Subcutaneous abdominal adipose tissue (tissue), 5 donors: ENCODE results near the gene SEMA3E.
"Not testable (repeated sequence)": the region's sequence is repeated elsewhere in the genome, so short reads cannot be mapped to it uniquely, and the experiment has no call there.

Experiments used
- H3K27ac ChIP-seq: one replicate; pipeline ENCODE4 v1.7.0; 2013; ENCODE audit warnings: low read depth, mild to moderate bottlenecking, inconsistent platforms, low read length, moderate library complexity
- H3K27me3 ChIP-seq, 5 donors: one replicate each; pipeline ENCODE4 v1.7.0; 2013; ENCODE audit warnings: low read length in 5 of 5, inconsistent platforms in 1 of 5; ENCODE audit not compliant: control insufficient read depth in 5 of 5, insufficient read depth in 4 of 5
- H3K36me3 ChIP-seq, 5 donors: one replicate each; pipeline ENCODE4 v1.7.0; 2013; ENCODE audit warnings: low read length in 5 of 5; ENCODE audit not compliant: control insufficient read depth in 5 of 5, insufficient read depth in 5 of 5
- H3K4me1 ChIP-seq, 5 donors: one replicate each; pipeline ENCODE4 v1.7.0; 2013; ENCODE audit warnings: low read length in 5 of 5, mild to moderate bottlenecking in 3 of 5, moderate library complexity in 1 of 5; ENCODE audit not compliant: control insufficient read depth in 5 of 5, insufficient read depth in 5 of 5
- H3K4me3 ChIP-seq, 5 donors: one replicate each; pipeline ENCODE4 v1.7.0; 2013; ENCODE audit warnings: low read length in 5 of 5, low read depth in 1 of 5
- H3K9ac ChIP-seq, 5 donors: one replicate each; pipeline ENCODE4 v1.7.0; 2013; ENCODE audit warnings: low read length in 5 of 5, mild to moderate bottlenecking in 4 of 5, moderate library complexity in 3 of 5
- H3K9me3 ChIP-seq, 5 donors: one replicate each; pipeline ENCODE4 v1.7.0; 2013; ENCODE audit warnings: low read length in 5 of 5; ENCODE audit not compliant: control insufficient read depth in 5 of 5
- donor health status: healthy.
- donor health status: healthy.
- donor health status: healthy.
- donor health status: healthy.
- donor health status: healthy.

Gene SEMA3E

DNA sequence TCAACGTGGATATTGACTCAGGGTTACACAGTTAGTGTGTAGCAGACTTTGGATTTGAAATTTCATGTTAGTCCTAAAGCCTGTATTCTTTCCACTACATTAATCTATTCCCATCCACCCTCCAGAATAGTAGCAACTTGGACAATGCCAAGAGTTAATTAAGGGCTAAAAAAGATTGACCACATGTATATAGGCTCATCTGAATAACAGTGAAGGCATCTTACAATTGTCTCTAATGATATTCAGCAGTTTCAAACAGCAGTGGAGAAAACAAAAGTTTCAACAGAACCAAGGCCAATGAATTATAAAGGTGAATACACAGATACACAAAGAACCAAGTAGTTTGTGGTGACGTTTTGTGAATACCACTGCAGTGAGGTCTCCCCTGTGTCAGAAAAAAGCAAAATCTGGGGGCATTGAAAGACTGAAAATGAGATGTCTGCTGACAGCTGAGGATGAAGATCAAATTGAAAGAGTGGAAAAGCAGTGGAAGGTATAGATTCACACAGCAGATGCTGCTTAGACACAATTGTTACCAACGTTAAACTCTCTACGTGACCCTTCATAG is 202.8 kb downstream of the SEMA3E start:
- no peaks in the 10 kb centered on the region for H3K36me3 ChIP-seq

DNA sequence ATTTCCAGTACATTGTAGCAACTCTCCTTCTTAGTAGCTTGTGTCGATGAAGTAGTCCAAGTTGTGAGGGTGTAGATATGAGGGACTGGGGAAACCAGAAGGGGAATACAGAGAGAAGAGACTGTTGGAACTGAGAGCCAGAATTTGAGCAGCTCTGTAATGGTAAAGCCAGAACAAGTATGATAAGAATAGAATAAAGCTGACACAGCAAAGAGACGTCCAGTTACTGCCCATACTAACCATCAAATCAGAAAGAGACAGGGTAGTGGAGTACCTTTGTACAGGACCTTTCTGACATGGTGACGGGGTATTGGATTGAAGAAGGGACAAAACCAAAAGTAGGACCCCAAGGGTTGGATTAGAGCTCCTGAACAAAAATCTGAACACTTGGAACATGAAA is 206.0 kb downstream of the SEMA3E start:
- H3K27ac ChIP-seq, result no peak overlapping the region

More for the DNA sequence above, 202.8 kb downstream of the SEMA3E start:
- Histone ChIP-seq H3K9ac (no peak overlapping the region), H3K27me3 (no peaks in the 10 kb centered on the region), H3K4me1 (no peaks in the 10 kb centered on the region), H3K4me3 (no peak overlapping the region), H3K27ac (no peak overlapping the region), H3K9me3 (no peaks in the 10 kb centered on the region)

GRCh38 chr7:83439026-83439425 is 209.9 kb downstream of the SEMA3E start:
- Histone ChIP-seq H3K36me3 (no peaks in the 10 kb centered on the region), H3K27me3 (no peaks in the 10 kb centered on the region), H3K27ac (no peak overlapping the region), H3K4me3 (no peak overlapping the region), H3K9ac (no peak overlapping the region), H3K9me3 (no peaks in the 10 kb centered on the region), H3K4me1 (no peaks in the 10 kb centered on the region)

More for the DNA sequence above, 206.0 kb downstream of the SEMA3E start:
- no peaks in the 10 kb centered on the region for H3K36me3 ChIP-seq
- H3K9ac ChIP-seq, result no peak overlapping the region
- H3K4me3 ChIP-seq, result no peak overlapping the region
- H3K9me3 ChIP-seq, result no peaks in the 10 kb centered on the region
- H3K27me3 ChIP-seq, result no peaks in the 10 kb centered on the region
- H3K4me1 ChIP-seq, result no peaks in the 10 kb centered on the region

GRCh38 chr7:83430289-83430688 is 218.7 kb downstream of the SEMA3E start:
- not testable (repeated sequence) for H3K9ac ChIP-seq, H3K36me3 ChIP-seq, H3K4me3 ChIP-seq, H3K27me3 ChIP-seq, H3K4me1 ChIP-seq, H3K27ac ChIP-seq, H3K9me3 ChIP-seq

- Histone ChIP-seq H3K36me3 (no peaks in the 10 kb centered on the region), H3K27me3 (no peaks in the 10 kb centered on the region), H3K27ac (no peak overlapping the region), H3K9me3 (no peaks in the 10 kb centered on the region), H3K4me1 (no peaks in the 10 kb centered on the region), H3K9ac (no peak overlapping the region), H3K4me3 (no peak overlapping the region)
Observed at GRCh38 chr7:83429493-83429892, 219.4 kb downstream of the SEMA3E start.

GRCh38 chr7:83427884-83428283 is 221.1 kb downstream of the SEMA3E start:
- no peaks in the 10 kb centered on the region for H3K9me3 ChIP-seq
- no peak overlapping the region for H3K27ac ChIP-seq
- H3K4me3 ChIP-seq, result no peak overlapping the region
- H3K9ac ChIP-seq, result no peak overlapping the region
- no peaks in the 10 kb centered on the region for H3K4me1 ChIP-seq
- H3K36me3 ChIP-seq, result no peaks in the 10 kb centered on the region
- H3K27me3 ChIP-seq, result no peaks in the 10 kb centered on the region

DNA sequence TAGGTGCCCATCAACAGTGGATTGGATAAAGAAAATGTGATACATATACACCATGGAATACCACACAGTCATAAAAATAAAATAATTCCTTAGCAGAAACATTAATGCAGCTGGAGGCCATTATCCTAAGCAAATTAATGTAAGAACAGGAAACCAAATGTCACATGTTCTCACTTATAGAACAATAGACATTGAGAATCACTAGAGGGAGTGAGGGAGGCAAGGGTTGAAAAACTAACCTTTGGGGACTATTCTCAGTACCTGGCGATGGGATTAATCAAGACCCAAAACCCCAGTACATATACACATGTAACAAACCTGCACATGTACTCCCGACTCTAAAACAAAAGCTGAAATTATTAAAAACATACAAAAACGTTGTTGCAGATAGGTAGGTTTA is 222.6 kb downstream of the SEMA3E start:
- Histone ChIP-seq H3K9me3 (no peaks in the 10 kb centered on the region), H3K4me3 (no peak overlapping the region), H3K9ac (no peak overlapping the region), H3K27ac (no peak overlapping the region), H3K36me3 (no peaks in the 10 kb centered on the region), H3K4me1 (no peaks in the 10 kb centered on the region), H3K27me3 (no peaks in the 10 kb centered on the region)

DNA sequence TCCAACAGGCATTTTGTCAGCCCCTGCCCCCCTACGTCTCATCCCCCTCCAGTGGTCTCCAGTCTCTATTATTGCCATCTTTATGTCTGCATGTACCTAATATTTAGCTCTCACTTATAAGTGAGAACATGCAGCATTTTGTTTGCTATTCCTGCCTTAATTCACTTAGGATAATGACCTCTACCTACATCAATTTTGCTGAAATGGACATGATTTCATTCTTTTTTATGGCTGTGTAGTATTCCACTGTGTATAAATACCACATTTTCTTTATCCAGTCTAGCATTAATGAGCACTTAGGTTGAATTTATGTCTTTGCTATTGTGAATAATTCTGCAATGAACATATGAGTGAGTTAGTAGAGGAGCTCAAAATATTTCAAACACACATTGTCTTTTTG is 229.9 kb downstream of the SEMA3E start:
- Histone ChIP-seq H3K27me3 (no peaks in the 10 kb centered on the region), H3K4me1 (peaks cover 0 to under 1% (median 0%) of the 10 kb centered on the region in 5 donors), H3K4me3 (no peak overlapping the region), H3K36me3 (no peaks in the 10 kb centered on the region), H3K27ac (no peak overlapping the region), H3K9me3 (peaks cover 0 to 3% (median 0%) of the 10 kb centered on the region in 5 donors), H3K9ac (no peak overlapping the region)

GRCh38 chr7:83415840-83416239 is 233.1 kb downstream of the SEMA3E start:
- H3K27me3 ChIP-seq, result no peaks in the 10 kb centered on the region
- H3K36me3 ChIP-seq, result no peaks in the 10 kb centered on the region
- H3K4me1 ChIP-seq, result peaks cover 0 to 7% (median 0%) of the 10 kb centered on the region in 5 donors
- peaks cover 0 to 3% (median 0%) of the 10 kb centered on the region in 5 donors for H3K9me3 ChIP-seq
- H3K27ac ChIP-seq, result no peak overlapping the region
- no peak overlapping the region for H3K9ac ChIP-seq
- H3K4me3 ChIP-seq, result no peak overlapping the region

DNA sequence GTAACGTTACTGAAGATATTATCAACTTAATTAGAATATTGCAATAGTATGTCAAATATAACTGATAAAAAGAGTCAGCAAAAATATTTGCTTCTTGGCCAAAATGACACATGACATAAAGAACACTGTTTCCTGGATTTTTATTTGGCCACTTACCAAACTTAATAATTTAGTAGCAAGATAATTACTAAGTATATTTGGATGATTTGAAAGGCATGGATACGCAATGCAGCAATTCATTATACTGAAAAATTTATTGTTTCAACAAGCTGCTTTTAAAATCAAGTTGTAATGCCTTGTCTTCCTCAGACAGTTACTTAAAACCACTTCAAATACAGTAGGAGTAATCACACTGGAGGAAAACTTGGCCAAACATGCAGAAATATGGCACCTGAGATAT is 234.0 kb downstream of the SEMA3E start:
- Histone ChIP-seq H3K36me3 (no peaks in the 10 kb centered on the region), H3K4me3 (no peak overlapping the region), H3K9ac (no peak overlapping the region), H3K27me3 (no peaks in the 10 kb centered on the region), H3K9me3 (peaks cover 0 to 3% (median 0%) of the 10 kb centered on the region in 5 donors), H3K27ac (no peak overlapping the region), H3K4me1 (peaks cover 0 to 7% (median 0%) of the 10 kb centered on the region in 5 donors)
